Measurements from ENCODE around the gene KIF26A.

KIF26A gene

GRCh38 chr14:104130974-104131651 is 7.3 kb upstream of the KIF26A start:
- no peak for DNase-seq (ENCODE audit: low read depth)

DNA sequence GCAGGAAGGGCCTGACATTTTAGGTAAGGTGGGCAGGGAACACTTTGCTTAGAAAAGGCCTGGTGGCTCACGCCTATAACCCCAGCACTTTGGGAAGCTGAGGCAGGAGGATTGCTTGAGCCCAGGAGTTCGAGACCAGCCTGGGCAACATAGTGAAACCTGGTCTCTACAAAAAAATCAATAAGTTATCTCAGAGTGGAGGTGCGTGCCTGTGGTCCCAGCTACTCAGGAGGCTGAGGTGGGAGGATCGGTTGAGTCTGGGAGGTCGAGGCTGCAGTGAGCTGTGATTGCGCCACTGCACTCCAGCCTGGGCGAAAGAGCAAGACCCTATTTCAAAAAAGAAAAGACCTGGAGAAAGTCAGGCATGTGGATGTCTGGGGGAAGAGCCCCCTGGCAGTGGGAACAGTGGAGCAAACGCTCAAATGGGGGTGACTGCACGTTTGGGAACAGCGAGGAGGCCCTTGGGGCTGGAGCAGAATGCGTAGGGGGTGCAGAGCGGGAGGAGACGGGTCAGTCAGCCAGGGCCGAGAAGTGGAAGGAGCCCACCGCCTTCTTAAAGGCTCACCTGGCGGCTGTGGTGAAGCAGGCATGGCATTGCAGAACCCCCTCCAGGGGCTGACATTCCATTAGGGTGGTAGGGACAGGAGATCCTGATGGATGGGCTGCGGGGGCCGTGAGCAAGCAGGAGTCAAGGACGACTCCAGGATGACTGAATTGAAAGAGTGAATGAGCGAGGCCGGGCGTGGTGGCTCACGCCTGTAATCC is 6.2 kb upstream of the KIF26A start:
- no peak for DNase-seq (ENCODE audit: low read depth)

DNA sequence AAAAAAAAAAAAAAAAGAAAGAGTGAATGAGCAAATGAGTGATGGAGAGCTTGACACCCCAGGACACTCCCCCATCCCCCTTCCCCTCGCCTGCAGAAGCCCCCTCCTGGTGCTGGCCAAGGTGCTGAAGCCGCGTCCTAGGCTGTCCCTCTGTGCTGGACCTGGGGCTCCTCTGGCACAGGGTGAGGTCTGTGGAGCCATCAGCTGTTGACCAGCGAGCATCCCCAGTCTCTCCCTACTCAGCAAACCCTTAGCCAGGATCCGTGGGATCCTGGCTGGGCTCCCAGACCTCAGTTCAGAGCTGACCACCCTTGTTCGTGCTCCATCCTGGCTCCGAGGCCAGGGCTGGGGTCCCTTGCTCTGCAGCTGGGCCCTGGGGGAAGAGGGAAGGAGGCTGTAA is 5.4 kb upstream of the KIF26A start:
- DNase-seq (ENCODE audit: low read depth): no peak

DNA sequence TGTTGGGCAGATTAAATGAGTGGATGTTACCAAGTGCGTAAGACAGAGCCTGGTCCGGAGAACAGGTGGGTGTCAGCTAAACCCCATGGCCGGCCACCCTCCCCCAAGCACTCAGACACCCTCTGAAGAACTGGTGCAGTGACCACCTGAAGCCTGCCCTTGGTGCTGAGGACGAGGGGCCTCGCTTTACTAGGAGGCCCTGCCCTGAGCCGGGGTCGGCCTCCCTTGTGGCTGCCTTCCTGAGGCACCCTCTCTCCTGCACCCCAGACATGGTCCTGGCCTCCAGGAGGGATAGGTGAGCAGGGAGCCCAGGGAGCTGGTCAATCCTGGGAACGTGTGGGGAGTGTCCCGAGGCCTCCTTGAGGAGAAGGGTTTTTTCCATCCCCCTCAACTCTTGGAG is 4.9 kb upstream of the KIF26A start:
- DNase-seq (ENCODE audit: low read depth): no peak

DNA sequence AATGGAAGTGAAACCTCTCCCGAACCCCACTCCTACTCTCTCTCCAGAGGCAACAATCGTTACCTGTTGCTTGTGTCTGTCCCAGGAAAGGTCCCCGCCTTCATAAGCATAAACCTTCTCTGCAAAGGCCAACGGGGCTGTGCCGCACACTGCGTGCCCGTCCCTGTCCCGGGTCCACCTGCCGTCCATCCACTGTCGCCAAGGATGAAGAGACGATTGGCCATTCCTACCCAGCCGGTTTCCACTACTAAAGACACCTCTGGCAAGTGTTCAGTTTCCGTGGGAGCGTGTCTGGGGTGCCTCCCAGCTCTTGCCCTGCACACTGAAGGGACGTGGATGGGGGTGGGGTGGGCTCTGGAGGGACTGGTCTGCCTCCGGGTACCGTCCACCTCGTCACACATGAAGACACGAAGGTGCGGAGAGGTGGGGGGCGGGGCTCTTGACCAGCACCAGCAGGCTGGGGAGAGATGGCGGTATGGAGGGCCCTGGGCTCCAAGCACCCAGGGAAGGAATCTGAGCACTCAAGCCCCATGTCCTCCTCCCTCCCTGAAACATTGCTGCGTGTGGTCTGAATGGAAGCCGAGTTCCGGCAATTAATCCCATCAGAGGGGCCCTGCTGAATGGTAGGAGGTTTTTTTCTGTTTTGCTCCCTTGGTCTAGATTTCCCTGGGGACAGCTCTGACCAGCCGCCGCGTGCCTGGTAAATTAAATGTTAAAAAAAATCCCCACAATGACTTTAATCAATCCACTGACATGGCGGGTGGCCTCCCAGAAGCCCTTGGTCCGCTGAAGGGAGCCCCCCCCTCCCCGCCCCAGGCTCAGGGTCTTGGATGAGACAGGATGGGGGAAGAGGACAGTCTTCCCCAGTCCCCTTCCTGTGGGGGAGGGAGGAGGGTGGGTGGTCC is 4.1 kb upstream of the KIF26A start:
- DNase-seq (ENCODE audit: low read depth): no peak

DNA sequence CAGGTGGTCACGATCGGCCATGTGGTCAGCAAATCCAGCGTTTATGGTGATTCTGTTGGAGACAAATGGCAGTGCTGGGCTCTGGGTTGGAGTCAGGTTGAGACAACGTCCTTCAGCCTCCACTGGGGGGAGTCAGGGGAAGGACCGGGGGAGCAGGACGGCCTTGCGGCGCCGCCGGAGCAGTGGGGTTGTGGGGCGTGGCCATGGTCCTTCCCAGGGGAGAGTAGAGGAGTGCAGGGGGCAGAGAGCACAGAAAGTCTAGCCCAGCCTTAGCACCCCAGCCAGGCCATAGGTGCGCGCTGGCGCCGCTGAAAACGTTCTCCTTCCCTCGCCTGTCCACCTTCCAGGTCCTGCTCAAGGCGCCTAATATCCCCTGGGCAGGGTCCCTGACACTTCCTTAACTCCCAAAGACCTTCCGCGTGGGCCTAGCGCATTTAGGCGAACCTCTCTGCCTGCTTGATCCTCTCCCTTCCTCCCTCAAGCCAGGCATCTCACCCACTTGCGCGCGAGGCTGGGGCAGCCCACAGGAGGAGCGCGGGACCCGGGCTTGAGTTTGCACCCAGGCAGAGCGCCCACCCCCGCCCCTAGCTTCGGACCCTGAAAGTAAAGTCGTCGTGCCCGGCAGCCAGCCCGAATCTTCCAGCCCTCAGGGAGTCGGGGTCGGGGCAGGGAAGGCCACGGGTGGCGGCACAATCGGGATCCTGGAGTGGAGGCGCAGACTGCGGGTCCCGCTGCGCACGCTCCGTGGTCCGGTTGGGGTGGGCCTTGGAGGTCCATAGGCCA is 3.1 kb upstream of the KIF26A start:
- no peak for DNase-seq (ENCODE audit: low read depth)

- DNase-seq (ENCODE audit: low read depth): no peak
Observed at GRCh38 chr14:104135904-104136471, 2.4 kb upstream of the KIF26A start.

- DNase-seq (ENCODE audit: low read depth): no peak
Observed at GRCh38 chr14:104136472-104137296, 1.7 kb upstream of the KIF26A start.

DNA sequence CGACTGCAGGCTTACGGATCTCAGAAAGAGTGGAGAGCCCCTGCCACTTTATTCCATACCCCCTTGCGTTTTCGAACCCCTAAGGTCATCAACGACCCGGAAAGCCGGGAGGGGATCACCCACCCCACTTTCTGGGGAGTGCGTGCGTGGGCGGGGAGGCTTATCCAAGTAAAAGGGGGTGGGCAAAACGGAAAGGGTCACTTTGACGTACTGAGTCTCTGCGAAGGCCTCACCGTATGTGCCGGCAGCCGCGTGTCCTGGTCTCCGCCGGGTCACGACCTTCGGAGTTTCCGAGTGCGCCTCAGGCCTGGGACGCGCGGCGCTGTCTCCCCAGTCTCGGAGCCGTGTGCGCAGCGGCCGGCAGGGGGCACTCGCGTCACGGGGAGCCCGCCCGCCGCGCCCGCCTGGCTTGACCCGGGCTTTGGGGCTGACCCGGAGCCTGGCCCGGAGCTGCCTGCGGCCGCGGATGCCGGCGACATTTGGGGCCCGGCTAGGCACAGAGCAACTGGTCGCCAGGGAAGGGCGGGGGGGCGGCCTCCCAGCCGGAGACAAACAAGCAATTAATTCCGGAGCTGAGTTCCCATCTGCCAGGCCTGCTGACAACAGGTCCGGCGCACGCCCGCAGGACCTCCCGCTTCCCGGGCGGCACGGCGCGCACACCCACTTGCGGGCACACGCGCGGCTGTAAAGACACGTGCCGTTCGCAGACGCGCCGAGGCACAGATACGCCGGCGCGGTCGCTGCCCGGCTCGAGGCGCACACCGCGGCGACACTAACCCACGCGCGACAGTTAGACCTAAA is 890 bp upstream of the KIF26A start:
- DNase-seq (ENCODE audit: low read depth): peak; percentile 36

DNA sequence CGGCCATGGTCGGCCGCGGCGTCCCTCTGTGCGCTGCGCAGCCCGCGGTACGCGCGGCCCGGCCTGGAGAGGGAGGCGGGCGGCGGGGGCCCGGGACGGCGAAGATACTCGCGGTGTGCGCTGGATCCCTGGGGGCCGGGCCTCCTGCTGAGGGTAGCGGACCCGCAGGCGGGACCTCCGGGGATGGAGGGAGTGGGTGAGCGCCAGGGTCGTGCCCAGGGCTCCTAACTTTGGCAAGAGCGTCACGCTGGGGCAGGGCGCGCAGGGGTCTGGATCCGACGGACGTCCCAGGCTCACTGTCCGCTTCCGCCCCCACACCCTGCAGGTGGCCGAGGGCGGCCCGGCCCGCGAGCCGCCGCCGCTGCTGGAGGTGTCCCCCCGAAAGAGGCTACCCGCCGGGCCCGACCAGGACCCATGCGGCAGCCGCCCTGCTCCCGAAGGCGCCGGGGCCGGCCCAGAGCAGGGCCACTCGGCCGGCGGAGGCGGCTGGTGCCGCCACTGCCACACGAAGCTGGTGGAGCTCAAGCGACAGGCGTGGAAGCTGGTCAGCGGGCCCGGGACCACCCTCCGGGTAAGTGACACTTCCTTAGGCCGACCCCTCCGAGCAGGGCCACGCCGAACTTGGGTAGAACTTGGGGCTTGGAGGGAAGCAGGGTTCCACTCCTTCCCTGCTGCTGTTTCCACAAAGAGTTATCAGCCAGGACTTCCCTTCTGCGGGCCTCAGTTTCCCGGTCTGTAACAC is 502 bp downstream of the KIF26A start:
- no peak for DNase-seq (ENCODE audit: low read depth)

DNA sequence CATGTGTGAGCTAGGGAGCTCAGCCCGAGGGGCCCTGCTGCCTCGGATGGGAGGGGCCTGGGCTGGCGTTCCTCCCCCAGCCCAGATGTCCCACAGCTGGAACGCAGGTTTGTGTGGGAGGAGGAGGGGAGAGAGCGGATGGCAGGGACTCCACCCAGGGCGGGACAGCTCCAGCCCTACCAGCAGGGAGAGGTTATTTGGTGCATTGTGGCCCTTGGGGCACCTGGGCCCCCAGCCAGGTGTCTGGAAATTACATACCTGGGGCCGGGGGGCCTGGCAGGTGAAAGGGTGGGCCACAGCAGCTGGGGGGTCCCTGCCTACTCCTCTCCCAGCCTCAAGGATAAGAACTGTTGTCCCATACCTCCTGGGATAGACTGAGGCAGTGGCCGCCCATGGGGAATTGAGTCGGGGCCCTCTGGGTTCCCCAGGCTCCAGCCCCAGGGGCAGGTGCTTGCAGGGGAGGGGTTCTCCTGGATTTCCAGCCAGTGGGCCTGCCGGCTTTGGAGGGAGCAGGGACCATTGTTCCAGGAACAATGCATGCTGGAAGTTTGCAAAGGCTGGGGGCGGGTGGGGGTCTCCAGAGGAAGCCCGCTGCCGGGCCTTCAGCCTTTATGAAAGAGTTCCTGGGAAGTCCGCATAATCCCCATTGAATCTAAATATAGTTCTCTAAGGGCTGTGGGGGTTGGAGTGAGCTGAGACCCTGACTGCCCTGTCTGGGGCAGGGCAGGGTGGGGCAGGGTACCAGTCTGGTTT is 1.2 kb downstream of the KIF26A start:
- no peak for DNase-seq (ENCODE audit: low read depth)

- DNase-seq (ENCODE audit: low read depth): no peak
Observed at GRCh38 chr14:104140213-104140462, 1.8 kb downstream of the KIF26A start.

DNA sequence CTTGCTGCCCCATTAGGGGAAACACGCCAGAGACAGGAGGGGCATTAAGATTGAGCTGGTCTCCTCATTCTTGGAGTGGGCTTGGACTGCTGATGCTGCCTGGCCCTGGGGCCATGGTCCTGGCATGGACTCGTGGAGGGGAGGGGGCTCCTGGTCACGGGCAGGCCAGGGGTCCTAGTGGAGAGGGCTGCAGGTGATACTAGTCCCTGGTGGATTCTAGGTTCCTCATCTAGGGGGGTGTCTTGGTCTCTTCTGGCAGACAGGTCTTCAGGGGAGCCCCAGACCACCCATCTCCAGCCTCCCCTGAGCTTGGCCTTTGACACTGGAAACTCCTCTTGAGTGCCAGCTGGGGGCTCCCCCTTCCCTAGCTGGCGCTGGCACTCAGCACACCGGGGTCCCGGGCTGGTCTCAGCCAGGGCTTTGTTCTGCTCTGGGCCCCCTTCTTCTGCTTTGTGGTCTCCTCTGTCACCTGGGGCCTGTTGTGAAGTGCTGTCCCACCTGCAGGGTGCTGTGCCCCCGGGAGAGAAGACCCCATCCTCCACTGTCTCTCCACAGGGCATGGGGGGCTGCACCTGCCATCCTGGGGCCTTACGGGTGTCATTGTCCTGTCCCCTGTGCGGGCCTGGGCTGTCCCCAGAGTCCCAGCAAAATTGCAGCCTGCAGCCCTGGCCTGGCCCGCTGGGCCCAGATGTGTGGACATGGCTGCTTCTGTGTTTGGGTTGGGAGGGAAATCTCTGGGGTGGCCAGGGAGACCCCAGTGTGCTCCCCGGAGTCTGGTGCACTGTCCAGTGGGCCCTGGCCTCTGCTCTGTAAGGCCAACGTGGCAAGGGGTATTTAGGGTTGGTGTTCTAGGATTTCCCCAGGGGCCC is 2.3 kb downstream of the KIF26A start:
- DNase-seq (ENCODE audit: low read depth): no peak

DNA sequence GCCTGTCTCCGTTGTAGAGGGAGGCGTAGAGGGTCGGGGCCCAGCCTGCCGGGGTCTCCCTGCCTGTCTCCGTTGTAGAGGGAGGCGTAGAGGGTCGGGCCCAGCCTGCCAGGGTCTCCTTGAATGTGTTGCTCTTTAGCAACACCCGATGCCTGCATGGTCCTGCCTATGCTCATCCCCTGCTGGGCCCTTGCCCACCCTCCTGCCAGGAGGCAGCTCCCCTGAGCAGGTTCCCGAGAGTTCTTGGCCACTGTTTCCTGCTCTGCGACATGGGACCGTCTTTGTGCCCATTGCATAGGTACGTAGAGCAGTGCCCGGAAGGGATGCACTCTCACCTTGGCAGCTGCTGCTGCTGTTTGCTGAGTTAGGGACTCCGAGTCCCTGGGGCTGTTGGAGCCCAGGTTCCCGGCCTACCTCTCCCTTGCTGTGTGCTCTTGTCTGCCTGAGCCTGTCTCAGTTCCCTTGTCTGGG is 3.3 kb downstream of the KIF26A start:
- DNase-seq (ENCODE audit: low read depth): no peak

- no peak for DNase-seq (ENCODE audit: low read depth)
Observed at GRCh38 chr14:104142136-104142945, 4.0 kb downstream of the KIF26A start.

DNA sequence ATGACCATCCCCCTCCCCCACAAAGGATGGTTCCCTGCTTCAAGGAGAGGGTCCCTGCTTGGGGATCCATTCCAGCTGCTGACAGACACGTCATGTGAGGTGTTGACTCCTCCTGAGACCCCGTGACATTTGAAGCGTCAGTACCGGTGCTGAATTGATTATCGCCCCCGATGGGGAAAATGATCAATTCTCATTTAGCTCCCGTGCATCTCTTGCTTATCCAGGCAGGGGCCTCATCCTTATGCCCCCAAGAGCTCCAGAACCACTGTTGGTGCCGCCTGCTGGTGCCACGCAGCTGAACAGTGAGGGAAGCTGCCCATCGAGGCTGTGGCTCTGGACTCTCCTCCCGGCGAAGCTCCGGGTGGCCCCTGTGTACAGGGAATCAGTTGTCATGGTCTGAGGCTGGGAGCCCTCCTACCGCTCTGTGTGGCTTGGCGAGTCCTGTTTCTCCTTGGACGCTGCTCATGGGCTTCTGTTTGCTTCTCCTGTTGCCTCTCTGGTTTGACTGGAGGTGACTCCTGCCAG is 4.6 kb downstream of the KIF26A start:
- DNase-seq (ENCODE audit: low read depth): no peak
